ENCODE results near the gene TMC1. TPM values are rescaled to one million over a fixed set of nuclear protein-coding genes. Genes with fewer than 3 reads are reported as not detected.

TMC1 gene
- total and polyA plus RNA-seq, 2 experiments from 2014 or later = not detected

GRCh38 chr9:72753266-72753893 lies 232.0 kb downstream of the TMC1 start:
- no peak overlapping the region for H3K4me3 ChIP-seq
- H3K27ac ChIP-seq = no peak overlapping the region

DNA sequence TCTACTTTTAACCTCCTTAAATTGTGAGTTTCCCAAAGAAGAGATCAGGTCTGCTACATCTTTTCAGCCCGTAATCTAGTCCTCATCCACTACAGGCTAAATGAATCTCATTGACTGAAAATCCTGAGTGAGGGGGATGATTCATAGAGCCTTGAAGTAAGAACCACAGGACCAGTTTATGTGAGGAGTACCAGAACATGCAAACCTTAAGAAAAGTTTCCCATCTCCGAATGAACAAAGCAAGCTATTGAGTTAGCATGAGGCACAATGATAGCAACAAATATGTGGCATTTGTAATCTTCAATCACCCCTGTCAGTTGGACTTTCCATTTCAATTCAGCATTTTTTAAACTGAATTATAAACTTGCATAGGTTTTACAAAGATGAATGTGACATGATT lies 234.4 kb downstream of the TMC1 start:
- TF ChIP-seq, protein P1, sequence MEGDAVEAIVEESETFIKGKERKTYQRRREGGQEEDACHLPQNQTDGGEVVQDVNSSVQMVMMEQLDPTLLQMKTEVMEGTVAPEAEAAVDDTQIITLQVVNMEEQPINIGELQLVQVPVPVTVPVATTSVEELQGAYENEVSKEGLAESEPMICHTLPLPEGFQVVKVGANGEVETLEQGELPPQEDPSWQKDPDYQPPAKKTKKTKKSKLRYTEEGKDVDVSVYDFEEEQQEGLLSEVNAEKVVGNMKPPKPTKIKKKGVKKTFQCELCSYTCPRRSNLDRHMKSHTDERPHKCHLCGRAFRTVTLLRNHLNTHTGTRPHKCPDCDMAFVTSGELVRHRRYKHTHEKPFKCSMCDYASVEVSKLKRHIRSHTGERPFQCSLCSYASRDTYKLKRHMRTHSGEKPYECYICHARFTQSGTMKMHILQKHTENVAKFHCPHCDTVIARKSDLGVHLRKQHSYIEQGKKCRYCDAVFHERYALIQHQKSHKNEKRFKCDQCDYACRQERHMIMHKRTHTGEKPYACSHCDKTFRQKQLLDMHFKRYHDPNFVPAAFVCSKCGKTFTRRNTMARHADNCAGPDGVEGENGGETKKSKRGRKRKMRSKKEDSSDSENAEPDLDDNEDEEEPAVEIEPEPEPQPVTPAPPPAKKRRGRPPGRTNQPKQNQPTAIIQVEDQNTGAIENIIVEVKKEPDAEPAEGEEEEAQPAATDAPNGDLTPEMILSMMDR (IDR thresholded peaks at IDR 0.05; ENCODE audit: low read depth, low read length) = no peak
- Histone ChIP-seq H3K9me3 (ENCODE audit: low read depth) (no peaks in the 10 kb centered on the region), H3K27ac (no peak overlapping the region), H3K36me3 (no peaks in the 10 kb centered on the region), H3K4me3 (no peak overlapping the region), H3K27me3 (no peaks in the 10 kb centered on the region), H3K4me1 (ENCODE audit: low read depth) (no peaks in the 10 kb centered on the region)
- no peak for DNase-seq (ENCODE audit: low read depth in 1 of 2, low spot score in 1 of 2)

More at GRCh38 chr9:72753266-72753893, 232.0 kb downstream of the TMC1 start:
- peak in 1 of 2 donors; percentile 32 for DNase-seq (ENCODE audit: low read depth in 1 of 2, low spot score in 1 of 2)
- Histone ChIP-seq H3K4me1 (ENCODE audit: low read depth) (no peaks in the 10 kb centered on the region), H3K27me3 (no peaks in the 10 kb centered on the region), H3K9me3 (ENCODE audit: low read depth) (no peaks in the 10 kb centered on the region), H3K36me3 (no peaks in the 10 kb centered on the region)
- TF ChIP-seq, protein P1 (IDR thresholded peaks at IDR 0.05; ENCODE audit: low read depth, low read length) = peak; percentile 36

DNA sequence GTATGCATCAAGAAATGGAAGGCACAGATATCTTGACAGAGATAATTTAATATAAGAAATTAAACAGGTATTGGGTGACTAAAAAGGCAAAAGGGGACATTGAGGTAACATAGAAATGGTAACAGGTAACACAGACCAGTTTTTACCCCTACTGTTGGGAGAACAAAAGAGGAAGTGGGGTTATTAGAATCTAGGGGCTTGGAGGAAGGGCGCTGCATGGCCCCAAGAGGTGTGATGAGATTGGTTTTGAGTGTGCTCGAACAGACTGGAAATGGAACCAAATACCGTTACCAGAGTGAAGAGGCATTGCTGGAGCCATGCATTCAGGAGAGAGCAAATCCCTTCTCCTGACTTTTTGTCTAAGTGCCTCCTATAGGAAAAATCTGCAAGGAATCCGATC lies 237.5 kb downstream of the TMC1 start:
- no peak overlapping the region for H3K27ac ChIP-seq
- no peaks in the 10 kb centered on the region for H3K9me3 ChIP-seq (ENCODE audit: low read depth)
- no peaks in the 10 kb centered on the region for H3K27me3 ChIP-seq
- no peak for DNase-seq (ENCODE audit: low read depth in 1 of 2, low spot score in 1 of 2)
- H3K4me1 ChIP-seq (ENCODE audit: low read depth) = no peaks in the 10 kb centered on the region
- H3K36me3 ChIP-seq = no peaks in the 10 kb centered on the region
- TF ChIP-seq, protein P1 (IDR thresholded peaks at IDR 0.05; ENCODE audit: low read depth, low read length) = no peak
- no peak overlapping the region for H3K4me3 ChIP-seq

DNA sequence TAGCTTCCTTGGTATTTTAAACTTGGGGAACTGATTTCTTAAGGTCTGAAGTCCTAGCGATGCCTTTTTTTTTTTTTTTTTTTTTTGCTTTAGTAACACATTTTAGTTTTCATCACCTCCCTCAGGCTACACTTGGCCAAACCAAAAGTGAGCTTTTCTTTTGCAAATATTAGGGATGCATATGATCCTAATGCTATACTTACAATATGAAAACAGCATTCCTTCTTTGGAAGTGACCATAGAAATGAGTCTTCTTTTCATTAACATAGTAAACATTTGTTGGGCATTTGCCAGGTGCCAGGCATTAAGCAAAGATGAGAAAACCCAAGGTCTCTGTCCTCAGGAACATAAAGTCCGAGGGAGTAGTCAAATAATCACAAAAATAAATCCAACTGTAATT lies 241.6 kb downstream of the TMC1 start:
- Histone ChIP-seq H3K4me1 (ENCODE audit: low read depth) (no peaks in the 10 kb centered on the region), H3K4me3 (no peak overlapping the region), H3K27ac (no peak overlapping the region), H3K9me3 (ENCODE audit: low read depth) (no peaks in the 10 kb centered on the region), H3K27me3 (no peaks in the 10 kb centered on the region), H3K36me3 (no peaks in the 10 kb centered on the region)
- no peak for DNase-seq (ENCODE audit: low read depth in 1 of 2, low spot score in 1 of 2)
- TF ChIP-seq, protein P1 (IDR thresholded peaks at IDR 0.05; ENCODE audit: low read depth, low read length) = no peak

GRCh38 chr9:72769546-72769945 lies 248.1 kb downstream of the TMC1 start:
- DNase-seq (ENCODE audit: low read depth in 1 of 2, low spot score in 1 of 2) = no peak
- H3K9me3 ChIP-seq (ENCODE audit: low read depth) = no peaks in the 10 kb centered on the region
- H3K27me3 ChIP-seq = no peaks in the 10 kb centered on the region
- no peaks in the 10 kb centered on the region for H3K36me3 ChIP-seq
- H3K4me3 ChIP-seq = no peak overlapping the region
- TF ChIP-seq, protein P1 (IDR thresholded peaks at IDR 0.05; ENCODE audit: low read depth, low read length) = no peak
- H3K27ac ChIP-seq = no peak overlapping the region
- no peaks in the 10 kb centered on the region for H3K4me1 ChIP-seq (ENCODE audit: low read depth)

All from cardiac muscle cell (in vitro differentiated cells and primary cell).